Skeletal muscle cell (primary cell): Measurements from ENCODE around the gene GRM7.

ENCODE experiments used
- DNase-seq: peaks from one replicate; pipeline ENCODE4 v3.0.0-alpha.2; 2010; ENCODE audit warnings: low read depth
- H3K4me3 ChIP-seq: 2 replicates; pipeline ENCODE4 v1.5.1; 2011; ENCODE audit warnings: low read depth, mild to moderate bottlenecking, control low read depth, low read length, moderate library complexity

Gene GRM7

GRCh38 chr3:7095116-7095515 is 234.2 kb downstream of the GRM7 start:
- DNase-seq = no peak
- no peak overlapping the region for H3K4me3 ChIP-seq

GRCh38 chr3:7100136-7100535 is 239.2 kb downstream of the GRM7 start:
- H3K4me3 ChIP-seq = no peak overlapping the region
- no peak for DNase-seq

GRCh38 chr3:7106635-7107034 is 245.7 kb downstream of the GRM7 start:
- DNase-seq = no peak

GRCh38 chr3:7112523-7113056 is 251.7 kb downstream of the GRM7 start:
- DNase-seq = no peak

More at GRCh38 chr3:7106635-7107034, 245.7 kb downstream of the GRM7 start:
- H3K4me3 ChIP-seq = no peak overlapping the region

GRCh38 chr3:7144697-7145308 is 283.9 kb downstream of the GRM7 start:
- H3K4me3 ChIP-seq = no peak overlapping the region
- DNase-seq = no peak

More at GRCh38 chr3:7112523-7113056, 251.7 kb downstream of the GRM7 start:
- H3K4me3 ChIP-seq = no peak overlapping the region

- DNase-seq = no peak
- H3K4me3 ChIP-seq = no peak overlapping the region
Measured at GRCh38 chr3:7146529-7146928, 285.6 kb downstream of the GRM7 start.

GRCh38 chr3:7158516-7158915 is 297.6 kb downstream of the GRM7 start:
- DNase-seq = no peak
- no peak overlapping the region for H3K4me3 ChIP-seq

- no peak overlapping the region for H3K4me3 ChIP-seq
- no peak for DNase-seq
Measured at GRCh38 chr3:7160689-7161088, 299.8 kb downstream of the GRM7 start.

- no peak for DNase-seq
Measured at GRCh38 chr3:7166460-7166859, 305.5 kb downstream of the GRM7 start.

GRCh38 chr3:7171493-7171892 is 310.6 kb downstream of the GRM7 start:
- H3K4me3 ChIP-seq = no peak overlapping the region
- no peak for DNase-seq

More at GRCh38 chr3:7166460-7166859, 305.5 kb downstream of the GRM7 start:
- H3K4me3 ChIP-seq = no peak overlapping the region

GRCh38 chr3:7172996-7173395 is 312.1 kb downstream of the GRM7 start:
- H3K4me3 ChIP-seq = no peak overlapping the region
- DNase-seq = no peak

- no peak for DNase-seq
- H3K4me3 ChIP-seq = no peak overlapping the region
Measured at GRCh38 chr3:7188551-7188950, 327.6 kb downstream of the GRM7 start.

- H3K4me3 ChIP-seq = no peak overlapping the region
- DNase-seq = no peak
Measured at GRCh38 chr3:7190095-7190494, 329.2 kb downstream of the GRM7 start.

- no peak overlapping the region for H3K4me3 ChIP-seq
- DNase-seq = no peak
Measured at GRCh38 chr3:7193269-7193668, 332.4 kb downstream of the GRM7 start.

GRCh38 chr3:7194071-7194835 is 333.3 kb downstream of the GRM7 start:
- DNase-seq = no peak
- H3K4me3 ChIP-seq = no peak overlapping the region

- H3K4me3 ChIP-seq = no peak overlapping the region
- no peak for DNase-seq
Measured at GRCh38 chr3:7195934-7196333, 335.0 kb downstream of the GRM7 start.

- DNase-seq = no peak
- H3K4me3 ChIP-seq = no peak overlapping the region
Measured at GRCh38 chr3:7201784-7202183, 340.9 kb downstream of the GRM7 start.

- H3K4me3 ChIP-seq = no peak overlapping the region
- DNase-seq = no peak
Measured at GRCh38 chr3:7203969-7204847, 343.3 kb downstream of the GRM7 start.

GRCh38 chr3:7204848-7205156 is 343.9 kb downstream of the GRM7 start:
- no peak overlapping the region for H3K4me3 ChIP-seq
- DNase-seq = no peak

GRCh38 chr3:7205535-7205934 is 344.6 kb downstream of the GRM7 start:
- no peak for DNase-seq
- no peak overlapping the region for H3K4me3 ChIP-seq
